HS-27A (cell line): Measurements from ENCODE around the gene KLK6.
"Not testable (repeated sequence)": the region's sequence is repeated elsewhere in the genome, so short reads cannot be mapped to it uniquely, and the experiment has no call there.

ENCODE experiments used
- DNase-seq: peaks from one replicate; pipeline ENCODE4 v3.0.0-alpha.2; 2012; ENCODE audit warnings: low read depth, missing footprints

KLK6 gene

GRCh38 chr19:50992666-50993035 lies 23.3 kb upstream of the KLK6 start:
- DNase-seq, result no peak

GRCh38 chr19:50984416-50984815 lies 15.0 kb upstream of the KLK6 start:
- DNase-seq, result not testable (repeated sequence)

- no peak for DNase-seq
Observed at GRCh38 chr19:50983625-50984292, 14.4 kb upstream of the KLK6 start, which contains the start of gene KLK7. TSS of gene KLK7 (minus strand) at chr19:50983917. CDS start at chr19:50982399, 1,518 bp downstream.

GRCh38 chr19:50982186-50982585 lies 12.8 kb upstream of the KLK6 start:
- no peak for DNase-seq

- DNase-seq, result no peak
Observed at GRCh38 chr19:50981587-50982146, 12.3 kb upstream of the KLK6 start.

- no peak for DNase-seq
Observed at GRCh38 chr19:50980208-50980607, 10.8 kb upstream of the KLK6 start.

- DNase-seq, result no peak
Observed at GRCh38 chr19:50979758-50980157, 10.4 kb upstream of the KLK6 start.

- no peak for DNase-seq
Observed at GRCh38 chr19:50978772-50979390, 9.5 kb upstream of the KLK6 start.

- no peak for DNase-seq
Observed at GRCh38 chr19:50977626-50978025, 8.2 kb upstream of the KLK6 start.

GRCh38 chr19:50975766-50976165 lies 6.4 kb upstream of the KLK6 start:
- DNase-seq, result no peak

- DNase-seq, result no peak
Observed at GRCh38 chr19:50974702-50975556, 5.5 kb upstream of the KLK6 start.

GRCh38 chr19:50972795-50973376 lies 3.5 kb upstream of the KLK6 start:
- DNase-seq, result no peak

GRCh38 chr19:50969810-50970209 lies 419 bp upstream of the KLK6 start:
- DNase-seq, result not testable (repeated sequence)

GRCh38 chr19:50968716-50969412 lies 527 bp downstream of the KLK6 start:
- DNase-seq, result no peak

GRCh38 chr19:50967929-50968715 lies 1.3 kb downstream of the KLK6 start:
- no peak for DNase-seq

GRCh38 chr19:50964266-50964665 lies 5.1 kb downstream of the KLK6 start:
- no peak for DNase-seq

GRCh38 chr19:50963381-50963780 lies 6.0 kb downstream of the KLK6 start:
- DNase-seq, result no peak

- DNase-seq, result no peak
Observed at GRCh38 chr19:50962245-50962644, 7.1 kb downstream of the KLK6 start.

GRCh38 chr19:50959731-50960500 lies 9.5 kb downstream of the KLK6 start:
- DNase-seq, result no peak

- DNase-seq, result no peak
Observed at GRCh38 chr19:50957587-50957986, 11.8 kb downstream of the KLK6 start.
